Activated naive CD4-positive, alpha-beta T cell treated with anti-CD3 and anti-CD28 coated beads, Interleukin-2, amount 50 U/mL, for 16 hours (primary cell): ENCODE results near the gene RNU7-1.

ENCODE experiments used
- DNase-seq: peaks from one replicate; pipeline ENCODE4 v3.0.0-alpha.2; 2020

Gene RNU7-1

DNA sequence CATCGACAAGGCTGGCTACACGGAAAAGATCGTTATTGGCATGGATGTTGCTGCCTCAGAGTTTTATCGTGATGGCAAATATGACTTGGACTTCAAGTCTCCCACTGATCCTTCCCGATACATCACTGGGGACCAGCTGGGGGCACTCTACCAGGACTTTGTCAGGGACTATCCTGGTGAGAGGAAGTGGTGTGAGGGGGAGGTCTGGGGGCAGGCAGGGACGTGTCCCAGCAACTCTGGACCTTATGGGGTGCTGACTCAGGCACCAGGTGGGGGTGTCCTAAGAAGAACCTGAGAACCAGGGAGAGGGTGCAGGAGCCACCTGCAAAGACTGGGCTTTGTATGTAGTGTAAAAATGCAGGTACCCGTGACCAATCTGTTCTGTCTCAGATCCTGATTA lies 24.0 kb upstream of the RNU7-1 start:
- DNase-seq, result no peak

DNA sequence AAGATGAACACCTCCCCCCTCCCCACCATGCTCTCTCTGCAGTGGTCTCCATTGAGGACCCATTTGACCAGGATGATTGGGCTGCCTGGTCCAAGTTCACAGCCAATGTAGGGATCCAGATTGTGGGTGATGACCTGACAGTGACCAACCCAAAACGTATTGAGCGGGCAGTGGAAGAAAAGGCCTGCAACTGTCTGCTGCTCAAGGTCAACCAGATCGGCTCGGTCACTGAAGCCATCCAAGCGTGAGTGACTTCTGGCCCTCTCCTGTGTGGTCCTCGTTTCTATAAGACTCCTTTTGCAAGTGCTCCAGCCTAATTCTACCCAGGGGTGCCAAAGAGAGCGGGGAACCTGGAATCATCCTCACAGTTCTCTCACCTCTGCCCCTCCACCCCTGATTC lies 22.1 kb upstream of the RNU7-1 start:
- DNase-seq, result no peak

- no peak for DNase-seq
Observed at GRCh38 chr12:6921996-6922946, 21.3 kb upstream of the RNU7-1 start.

- no peak for DNase-seq
Observed at GRCh38 chr12:6923003-6923732, 20.4 kb upstream of the RNU7-1 start.

DNA sequence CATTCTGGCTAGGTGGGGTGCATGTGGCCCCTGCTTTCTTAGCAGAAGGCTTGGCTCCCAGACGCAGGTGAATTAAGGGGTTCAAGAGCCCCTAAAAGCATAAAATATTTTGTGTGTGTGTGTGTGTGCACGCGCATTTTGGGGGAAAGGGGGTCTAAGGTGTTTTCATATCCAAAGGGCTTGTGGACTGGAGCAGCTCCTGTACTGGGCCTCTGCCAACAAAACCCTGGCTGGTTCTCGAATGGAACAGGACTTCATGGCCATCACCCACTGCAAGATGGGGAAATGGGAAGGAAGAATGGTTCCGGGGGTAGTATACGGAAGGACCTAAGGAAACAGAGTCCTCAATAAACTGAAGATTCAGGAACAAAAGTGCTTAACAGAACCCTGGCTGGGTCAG lies 19.8 kb upstream of the RNU7-1 start:
- no peak for DNase-seq

DNA sequence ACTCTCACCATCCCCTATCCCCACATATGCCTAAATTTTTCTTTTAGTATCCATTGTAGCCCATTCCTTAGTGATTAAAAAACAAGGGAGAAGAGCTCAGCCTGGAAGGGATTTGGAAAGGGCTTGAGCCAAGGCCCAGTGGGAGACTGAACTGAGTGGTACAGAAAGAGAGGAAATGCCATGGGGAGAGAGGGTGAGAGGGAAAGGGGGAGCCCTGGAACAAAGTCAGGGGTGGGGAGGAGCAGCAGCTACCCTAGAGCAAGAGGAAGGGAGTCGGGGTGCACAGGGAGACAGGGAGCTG lies 18.4 kb upstream of the RNU7-1 start:
- DNase-seq, result no peak

- DNase-seq, result no peak
Observed at GRCh38 chr12:6925540-6926279, 17.9 kb upstream of the RNU7-1 start.

DNA sequence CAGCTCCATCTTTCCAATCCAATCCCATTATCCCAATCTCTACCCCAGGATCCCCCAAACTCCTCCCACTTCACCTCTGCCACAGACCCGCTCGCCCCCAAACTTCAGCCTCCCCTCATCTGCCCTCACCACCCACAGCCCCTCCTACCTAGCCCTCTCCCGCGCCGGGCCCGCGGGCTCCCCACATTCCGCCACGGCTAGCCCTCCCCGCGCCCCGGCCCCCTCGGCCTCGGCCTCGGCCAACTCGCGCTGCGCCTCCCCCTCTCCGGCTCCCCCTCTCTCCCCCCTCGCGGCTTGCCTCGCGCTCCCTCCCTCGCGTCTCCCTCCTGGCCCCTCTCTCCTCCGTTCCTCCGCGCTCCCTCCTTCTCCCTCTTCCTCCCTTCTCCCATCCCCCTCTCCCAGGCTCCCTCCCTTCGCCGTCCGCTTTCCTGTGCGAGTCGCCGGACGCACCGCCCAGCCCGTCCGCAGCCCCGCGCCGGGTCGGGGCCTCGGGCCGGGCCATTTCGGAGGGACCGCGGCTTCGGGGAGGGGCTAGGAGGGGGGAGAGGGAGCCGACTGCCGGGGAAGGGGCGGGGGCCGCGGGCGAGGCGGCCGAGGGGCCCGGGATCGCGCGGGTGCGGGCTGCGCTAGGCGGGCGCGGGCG lies 16.1 kb upstream of the RNU7-1 start, which contains the start of gene ATN1:
ATN1 (plus strand) TSS at position 581 of the 643 bp plus-strand sequence. CDS start 6,043 bp downstream, outside the sequence.
- DNase-seq, result peak; percentile 59

DNA sequence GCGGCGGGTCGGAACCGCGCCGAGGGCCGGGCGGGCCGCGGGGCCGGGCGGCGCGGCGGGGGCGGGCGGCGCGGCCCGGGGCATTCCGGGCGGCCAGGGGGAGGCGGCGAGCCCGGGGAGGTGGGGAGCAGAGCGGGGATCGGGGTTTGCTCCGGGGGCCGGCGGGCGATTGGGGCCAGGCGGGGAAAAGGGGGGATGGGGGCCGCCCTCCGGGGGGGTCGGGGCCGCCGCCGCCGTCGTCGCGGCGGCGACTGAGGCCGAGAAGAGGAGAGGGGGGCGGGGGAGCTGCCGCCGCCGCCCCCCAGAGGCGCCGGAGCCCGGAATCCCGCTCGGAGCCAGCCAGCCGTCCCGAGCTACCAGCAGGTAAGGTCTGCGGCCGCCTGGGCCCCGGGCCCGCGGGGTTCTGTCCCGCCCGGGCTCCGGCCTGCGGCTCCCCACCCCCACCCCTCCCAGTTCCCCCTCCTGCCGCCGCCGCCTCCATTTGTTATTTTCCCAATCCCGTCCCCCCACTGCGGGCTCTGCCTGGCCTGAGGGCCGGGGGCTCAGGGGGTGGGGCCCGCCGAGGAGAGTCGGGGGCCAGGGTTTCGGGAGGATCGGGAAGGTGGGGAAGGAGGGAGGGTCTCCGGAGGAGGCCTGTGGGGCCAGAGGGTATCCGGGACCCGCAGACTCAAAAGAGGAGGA lies 15.5 kb upstream of the RNU7-1 start:
- no peak for DNase-seq

GRCh38 chr12:6928703-6929407 lies 14.8 kb upstream of the RNU7-1 start:
- no peak for DNase-seq

GRCh38 chr12:6929466-6930452 lies 13.9 kb upstream of the RNU7-1 start:
- no peak for DNase-seq

GRCh38 chr12:6932766-6933165 lies 10.8 kb upstream of the RNU7-1 start:
- no peak for DNase-seq

GRCh38 chr12:6934110-6934509 lies 9.5 kb upstream of the RNU7-1 start:
- no peak for DNase-seq

DNA sequence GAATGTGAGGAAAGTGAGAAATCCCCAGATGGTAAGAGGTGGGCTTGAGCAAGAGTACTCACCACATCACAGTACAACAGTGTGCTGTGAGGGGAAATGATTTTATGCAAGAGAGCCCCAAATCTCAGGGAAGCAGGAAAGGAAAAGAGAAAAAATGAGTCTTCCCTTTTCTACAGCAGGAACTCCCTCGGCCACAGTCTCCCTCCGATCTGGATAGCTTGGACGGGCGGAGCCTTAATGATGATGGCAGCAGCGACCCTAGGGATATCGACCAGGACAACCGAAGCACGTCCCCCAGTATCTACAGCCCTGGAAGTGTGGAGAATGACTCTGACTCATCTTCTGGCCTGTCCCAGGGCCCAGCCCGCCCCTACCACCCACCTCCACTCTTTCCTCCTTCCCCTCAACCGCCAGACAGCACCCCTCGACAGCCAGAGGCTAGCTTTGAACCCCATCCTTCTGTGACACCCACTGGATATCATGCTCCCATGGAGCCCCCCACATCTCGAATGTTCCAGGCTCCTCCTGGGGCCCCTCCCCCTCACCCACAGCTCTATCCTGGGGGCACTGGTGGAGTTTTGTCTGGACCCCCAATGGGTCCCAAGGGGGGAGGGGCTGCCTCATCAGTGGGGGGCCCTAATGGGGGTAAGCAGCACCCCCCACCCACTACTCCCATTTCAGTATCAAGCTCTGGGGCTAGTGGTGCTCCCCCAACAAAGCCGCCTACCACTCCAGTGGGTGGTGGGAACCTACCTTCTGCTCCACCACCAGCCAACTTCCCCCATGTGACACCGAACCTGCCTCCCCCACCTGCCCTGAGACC lies 8.0 kb upstream of the RNU7-1 start:
- DNase-seq, result no peak

DNA sequence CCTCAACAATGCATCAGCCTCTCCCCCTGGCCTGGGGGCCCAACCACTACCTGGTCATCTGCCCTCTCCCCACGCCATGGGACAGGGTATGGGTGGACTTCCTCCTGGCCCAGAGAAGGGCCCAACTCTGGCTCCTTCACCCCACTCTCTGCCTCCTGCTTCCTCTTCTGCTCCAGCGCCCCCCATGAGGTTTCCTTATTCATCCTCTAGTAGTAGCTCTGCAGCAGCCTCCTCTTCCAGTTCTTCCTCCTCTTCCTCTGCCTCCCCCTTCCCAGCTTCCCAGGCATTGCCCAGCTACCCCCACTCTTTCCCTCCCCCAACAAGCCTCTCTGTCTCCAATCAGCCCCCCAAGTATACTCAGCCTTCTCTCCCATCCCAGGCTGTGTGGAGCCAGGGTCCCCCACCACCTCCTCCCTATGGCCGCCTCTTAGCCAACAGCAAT lies 7.4 kb upstream of the RNU7-1 start:
- DNase-seq, result no peak

DNA sequence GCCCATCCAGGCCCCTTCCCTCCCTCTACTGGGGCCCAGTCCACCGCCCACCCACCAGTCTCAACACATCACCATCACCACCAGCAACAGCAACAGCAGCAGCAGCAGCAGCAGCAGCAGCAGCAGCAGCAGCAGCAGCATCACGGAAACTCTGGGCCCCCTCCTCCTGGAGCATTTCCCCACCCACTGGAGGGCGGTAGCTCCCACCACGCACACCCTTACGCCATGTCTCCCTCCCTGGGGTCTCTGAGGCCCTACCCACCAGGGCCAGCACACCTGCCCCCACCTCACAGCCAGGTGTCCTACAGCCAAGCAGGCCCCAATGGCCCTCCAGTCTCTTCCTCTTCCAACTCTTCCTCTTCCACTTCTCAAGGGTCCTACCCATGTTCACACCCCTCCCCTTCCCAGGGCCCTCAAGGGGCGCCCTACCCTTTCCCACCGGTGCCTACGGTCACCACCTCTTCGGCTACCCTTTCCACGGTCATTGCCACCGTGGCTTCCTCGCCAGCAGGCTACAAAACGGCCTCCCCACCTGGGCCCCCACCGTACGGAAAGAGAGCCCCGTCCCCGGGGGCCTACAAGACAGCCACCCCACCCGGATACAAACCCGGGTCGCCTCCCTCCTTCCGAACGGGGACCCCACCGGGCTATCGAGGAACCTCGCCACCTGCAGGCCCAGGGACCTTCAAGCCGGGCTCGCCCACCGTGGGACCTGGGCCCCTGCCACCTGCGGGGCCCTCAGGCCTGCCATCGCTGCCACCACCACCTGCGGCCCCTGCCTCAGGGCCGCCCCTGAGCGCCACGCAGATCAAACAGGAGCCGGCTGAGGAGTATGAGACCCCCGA lies 6.8 kb upstream of the RNU7-1 start:
- peak; percentile 78 for DNase-seq

- DNase-seq, result peak; percentile 91
Observed at GRCh38 chr12:6937481-6938352, 5.9 kb upstream of the RNU7-1 start.
